ENCODE measurements around the gene ADM5. TPM values are rescaled to one million over a fixed set of nuclear protein-coding genes. Genes with fewer than 3 reads are reported as not detected.

Gene ADM5
- total RNA-seq, result 1 to 10 TPM in 1 of 2 donors, under 1 TPM in 1; 0.24 to 2.0 TPM

DNA sequence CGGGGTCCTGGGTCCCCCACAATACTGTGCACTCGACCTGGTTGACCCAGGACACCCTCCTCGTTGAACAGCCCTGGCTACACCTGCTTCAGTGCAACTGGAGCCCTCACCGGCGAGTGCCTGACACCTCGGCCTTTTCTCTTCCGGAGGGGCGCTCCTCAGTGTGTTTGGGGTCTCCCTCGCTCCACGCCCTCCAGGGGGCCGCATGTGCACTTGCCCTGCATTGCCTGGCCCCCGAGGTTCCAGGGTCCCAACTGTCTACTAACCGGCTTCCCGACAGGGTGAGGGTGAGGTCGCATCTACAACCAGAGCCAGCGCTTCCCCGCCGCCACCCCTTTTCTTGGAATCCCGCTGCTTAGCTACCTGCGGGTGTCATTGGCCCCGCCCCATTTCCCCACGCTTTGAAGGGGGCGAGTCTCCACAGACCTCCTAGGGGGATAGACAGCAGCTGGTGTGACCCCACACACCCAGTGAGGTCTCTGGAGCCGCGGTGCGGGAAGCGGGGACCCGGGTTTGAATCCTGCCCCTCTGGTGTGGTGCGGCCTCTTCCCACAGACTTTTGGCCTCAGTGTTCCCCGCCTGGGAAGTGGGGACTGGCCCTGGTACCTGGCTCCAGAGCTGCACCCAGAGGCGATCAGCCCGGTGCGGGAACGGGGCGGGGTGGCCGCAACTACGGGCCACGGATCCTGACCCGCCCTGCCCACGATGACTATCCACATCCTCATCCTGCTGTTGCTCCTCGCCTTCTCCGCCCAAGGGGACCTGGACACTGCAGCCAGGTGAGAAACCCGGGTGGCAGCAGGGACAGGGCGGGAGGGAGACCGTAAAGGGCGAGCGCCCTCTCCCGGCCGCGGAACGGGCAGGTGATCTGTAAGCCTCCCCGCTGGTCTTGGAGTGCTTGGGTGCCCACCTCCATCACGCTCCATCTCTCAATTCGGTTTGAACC, at the start of gene ADM5:
TSS of gene ADM5 (plus strand) at position 462 of the 946 bp plus-strand sequence. CDS start at position 706, 244 bp downstream.
- TF ChIP-seq, protein P1, sequence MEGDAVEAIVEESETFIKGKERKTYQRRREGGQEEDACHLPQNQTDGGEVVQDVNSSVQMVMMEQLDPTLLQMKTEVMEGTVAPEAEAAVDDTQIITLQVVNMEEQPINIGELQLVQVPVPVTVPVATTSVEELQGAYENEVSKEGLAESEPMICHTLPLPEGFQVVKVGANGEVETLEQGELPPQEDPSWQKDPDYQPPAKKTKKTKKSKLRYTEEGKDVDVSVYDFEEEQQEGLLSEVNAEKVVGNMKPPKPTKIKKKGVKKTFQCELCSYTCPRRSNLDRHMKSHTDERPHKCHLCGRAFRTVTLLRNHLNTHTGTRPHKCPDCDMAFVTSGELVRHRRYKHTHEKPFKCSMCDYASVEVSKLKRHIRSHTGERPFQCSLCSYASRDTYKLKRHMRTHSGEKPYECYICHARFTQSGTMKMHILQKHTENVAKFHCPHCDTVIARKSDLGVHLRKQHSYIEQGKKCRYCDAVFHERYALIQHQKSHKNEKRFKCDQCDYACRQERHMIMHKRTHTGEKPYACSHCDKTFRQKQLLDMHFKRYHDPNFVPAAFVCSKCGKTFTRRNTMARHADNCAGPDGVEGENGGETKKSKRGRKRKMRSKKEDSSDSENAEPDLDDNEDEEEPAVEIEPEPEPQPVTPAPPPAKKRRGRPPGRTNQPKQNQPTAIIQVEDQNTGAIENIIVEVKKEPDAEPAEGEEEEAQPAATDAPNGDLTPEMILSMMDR (IDR thresholded peaks at IDR 0.05), result peak; percentile 52
- peak; percentile 78 for DNase-seq

DNA sequence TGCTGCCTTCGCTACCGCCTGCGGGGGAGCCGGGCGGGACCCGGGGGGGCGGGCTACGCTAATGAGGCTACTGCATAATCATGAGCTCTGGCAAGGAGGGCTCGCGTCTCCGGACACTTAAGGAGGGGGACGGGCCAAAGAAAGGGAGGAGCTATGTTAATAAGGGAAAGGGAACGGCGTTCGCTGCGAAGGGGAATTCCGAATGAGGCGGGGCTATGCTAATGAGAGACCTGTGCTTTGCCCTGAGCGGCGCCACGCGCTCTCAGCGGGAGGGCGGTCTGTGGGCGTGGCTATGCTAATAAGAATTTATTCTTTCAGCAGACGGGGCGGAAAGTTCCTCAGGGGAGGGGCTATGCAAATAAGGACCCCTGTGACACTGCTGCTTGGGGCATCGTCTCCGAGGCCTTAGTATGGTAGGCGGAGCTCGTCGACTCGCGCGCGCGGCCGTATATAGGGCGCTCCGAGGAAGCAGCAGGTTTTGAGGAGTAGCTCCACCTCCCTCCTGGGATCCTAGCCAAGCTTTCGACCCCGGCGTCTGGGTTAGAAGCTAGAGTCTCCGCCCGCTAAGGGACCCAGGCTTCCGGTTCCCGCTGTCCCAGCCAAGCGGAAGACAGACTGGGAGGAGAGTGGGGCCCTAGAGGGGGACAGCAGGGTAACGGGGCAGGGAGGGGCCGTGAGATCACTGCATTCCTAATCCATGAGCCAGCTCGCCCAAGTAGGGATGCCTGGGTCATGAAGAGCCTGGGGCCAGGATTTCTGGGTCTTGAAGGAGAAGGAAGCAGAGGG, 49.1 kb upstream of the ADM5 start, which contains the start of gene RRAS:
TSS of gene RRAS (minus strand) at position 31 of the 786 bp plus-strand sequence. CDS start 45 bp downstream, outside the sequence.
- intact Hi-C loops (cut with DNase I), result no loop called here
- peak; percentile 100 for DNase-seq
- H3K27ac ChIP-seq, result peak within 1 kb of the TSS; percentile 99
- peak within 1 kb of the TSS; percentile 86 to 99 for H3K9ac ChIP-seq (ENCODE audit: low read depth in 2 of 2, low read length in 2 of 2)
- no peaks in the 10 kb centered on the region for H3K36me3 ChIP-seq
- peak within 1 kb of the TSS; percentile 54 for H3K4me3 ChIP-seq
- peaks cover 6% of the 10 kb centered on the region for H3K4me1 ChIP-seq
- H3K9me3 ChIP-seq, result no peaks in the 10 kb centered on the region
- no peaks in the 10 kb centered on the region for H3K27me3 ChIP-seq
- TF ChIP-seq, protein P1 (IDR thresholded peaks at IDR 0.05), result no peak

More for the DNA sequence above, at the start of gene ADM5:
- intact Hi-C loops (cut with DNase I), result no loop called here
- H3K9me3 ChIP-seq, result no peaks in the 10 kb centered on the region
- peak within 1 kb of the TSS; percentile 25 for H3K27ac ChIP-seq
- H3K9ac ChIP-seq (ENCODE audit: low read depth in 2 of 2, low read length in 2 of 2), result peak within 1 kb of the TSS; percentile 7 to 32
- peak within 1 kb of the TSS; percentile 42 for H3K4me3 ChIP-seq
- H3K36me3 ChIP-seq, result no peaks in the 10 kb centered on the region
- H3K27me3 ChIP-seq, result peaks cover 12% of the 10 kb centered on the region
- peaks cover 4% of the 10 kb centered on the region for H3K4me1 ChIP-seq

DNA sequence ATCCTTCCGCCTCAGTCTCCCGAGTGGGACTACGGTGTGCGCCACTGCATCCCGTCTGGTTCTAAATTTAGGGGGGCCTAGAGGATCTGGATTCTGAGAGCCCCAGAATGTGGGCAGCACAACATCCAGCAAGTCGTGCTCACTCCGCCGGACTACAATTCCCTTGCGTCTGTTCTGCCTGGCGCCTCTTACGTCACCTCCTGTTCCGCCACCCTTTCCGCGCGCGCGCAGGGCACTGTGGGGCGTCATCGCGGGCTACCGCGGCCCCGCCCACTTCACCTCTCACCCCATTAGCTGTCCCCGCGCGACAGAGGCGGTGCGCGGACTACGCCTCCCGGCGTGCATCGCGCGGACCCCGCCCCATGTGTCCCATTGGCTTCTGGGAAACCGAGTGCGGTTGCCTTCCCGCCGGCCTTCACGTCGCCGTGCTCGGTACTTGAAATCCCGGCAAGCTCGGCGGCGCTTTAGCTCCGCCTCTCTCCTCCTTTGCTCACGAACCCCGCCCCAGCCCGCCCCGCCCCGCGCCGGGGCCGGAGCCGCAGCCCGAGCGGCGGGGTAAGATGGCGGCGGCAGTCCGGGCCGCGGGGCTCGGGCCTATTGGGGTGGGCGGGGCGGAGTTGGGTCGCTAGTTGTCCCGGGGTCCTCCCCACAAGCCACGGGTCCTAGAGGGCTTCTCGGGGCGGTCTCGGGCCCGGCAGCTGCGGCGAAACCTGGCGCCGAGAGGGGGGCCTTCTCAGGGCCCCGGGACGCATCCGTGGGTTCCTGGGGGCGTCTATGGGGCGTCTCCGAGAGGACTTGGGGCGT, 47.5 kb upstream of the ADM5 start, which contains the start of gene SCAF1:
TSS of gene SCAF1 (plus strand) at position 522 of the 804 bp plus-strand sequence. CDS start 2,818 bp downstream, outside the sequence.
- peak; percentile 99 for DNase-seq
- peaks cover 6% of the 10 kb centered on the region for H3K4me1 ChIP-seq
- H3K27me3 ChIP-seq, result no peaks in the 10 kb centered on the region
- peak within 1 kb of the TSS; percentile 99 to 100 for H3K9ac ChIP-seq (ENCODE audit: low read depth in 2 of 2, low read length in 2 of 2)
- intact Hi-C loops (cut with DNase I), result no loop called here
- no peaks in the 10 kb centered on the region for H3K9me3 ChIP-seq
- TF ChIP-seq, protein P1 (IDR thresholded peaks at IDR 0.05), result no peak
- no peaks in the 10 kb centered on the region for H3K36me3 ChIP-seq
- peak within 1 kb of the TSS; percentile 99 for H3K27ac ChIP-seq
- peak within 1 kb of the TSS; percentile 96 for H3K4me3 ChIP-seq

GRCh38 chr19:49642492-49643035, 46.8 kb upstream of the ADM5 start:
- Histone ChIP-seq H3K36me3 (no peaks in the 10 kb centered on the region), H3K9ac (ENCODE audit: low read depth in 2 of 2, low read length in 2 of 2) (peak overlapping the region; percentile 84 to 100), H3K27me3 (no peaks in the 10 kb centered on the region), H3K4me3 (peak overlapping the region; percentile 96), H3K27ac (peak overlapping the region; percentile 99), H3K9me3 (no peaks in the 10 kb centered on the region), H3K4me1 (peaks cover 6% of the 10 kb centered on the region)
- TF ChIP-seq, protein P1 (IDR thresholded peaks at IDR 0.05), result no peak
- intact Hi-C loops (cut with DNase I), result no loop called here
- DNase-seq, result peak; percentile 35
